GM15510 (cell line): ENCODE results near the gene DHPS.

Experiments used
- POLR2A ChIP-seq: IDR thresholded peaks from 3 replicates; pipeline ENCODE4 v1.6.1; 2011; ENCODE audit warnings: borderline replicate concordance; ENCODE audit not compliant: insufficient read length; ENCODE audit errors: extremely low read depth

DHPS gene

GRCh38 chr19:12711187-12711586 is 29.5 kb upstream of the DHPS start:
- no peak for TF ChIP-seq POLR2A

- TF ChIP-seq POLR2A, result no peak
Measured at GRCh38 chr19:12708641-12709040, 27.0 kb upstream of the DHPS start.

- TF ChIP-seq POLR2A, result no peak
Measured at GRCh38 chr19:12706332-12706718, 24.6 kb upstream of the DHPS start.

GRCh38 chr19:12705654-12706331 is 24.1 kb upstream of the DHPS start:
- TF ChIP-seq POLR2A, result no peak

GRCh38 chr19:12705169-12705568 is 23.5 kb upstream of the DHPS start:
- no peak for TF ChIP-seq POLR2A

GRCh38 chr19:12703046-12703445 is 21.4 kb upstream of the DHPS start:
- no peak for TF ChIP-seq POLR2A

GRCh38 chr19:12701596-12702282 is 20.1 kb upstream of the DHPS start:
- TF ChIP-seq POLR2A, result no peak

- no peak for TF ChIP-seq POLR2A
Measured at GRCh38 chr19:12698138-12698537, 16.5 kb upstream of the DHPS start.

- TF ChIP-seq POLR2A, result peak; percentile 70
Measured at GRCh38 chr19:12696366-12697335, 15.0 kb upstream of the DHPS start, which contains the start of gene FBXW9. TSS of gene FBXW9 (minus strand) at chr19:12696631. CDS start at chr19:12696581, 50 bp downstream.

GRCh38 chr19:12695997-12696365 is 14.3 kb upstream of the DHPS start:
- TF ChIP-seq POLR2A, result no peak

GRCh38 chr19:12695514-12695913 is 13.8 kb upstream of the DHPS start:
- TF ChIP-seq POLR2A, result no peak

- TF ChIP-seq POLR2A, result no peak
Measured at GRCh38 chr19:12695096-12695495, 13.4 kb upstream of the DHPS start.

GRCh38 chr19:12694641-12695040 is 13.0 kb upstream of the DHPS start:
- no peak for TF ChIP-seq POLR2A

GRCh38 chr19:12692960-12693359 is 11.3 kb upstream of the DHPS start:
- TF ChIP-seq POLR2A, result no peak

GRCh38 chr19:12689581-12690216 is 8.0 kb upstream of the DHPS start:
- TF ChIP-seq POLR2A, result no peak

- TF ChIP-seq POLR2A, result no peak
Measured at GRCh38 chr19:12689012-12689411, 7.3 kb upstream of the DHPS start.
